Measurements from ENCODE around the gene SH3RF2. TPM values are rescaled to one million over a fixed set of nuclear protein-coding genes. Genes with fewer than 3 reads are reported as not detected.

Gene SH3RF2
- total RNA-seq, 4 donors from 2014 or later, result 0.26 to 4.1 (median 1.8) TPM

DNA sequence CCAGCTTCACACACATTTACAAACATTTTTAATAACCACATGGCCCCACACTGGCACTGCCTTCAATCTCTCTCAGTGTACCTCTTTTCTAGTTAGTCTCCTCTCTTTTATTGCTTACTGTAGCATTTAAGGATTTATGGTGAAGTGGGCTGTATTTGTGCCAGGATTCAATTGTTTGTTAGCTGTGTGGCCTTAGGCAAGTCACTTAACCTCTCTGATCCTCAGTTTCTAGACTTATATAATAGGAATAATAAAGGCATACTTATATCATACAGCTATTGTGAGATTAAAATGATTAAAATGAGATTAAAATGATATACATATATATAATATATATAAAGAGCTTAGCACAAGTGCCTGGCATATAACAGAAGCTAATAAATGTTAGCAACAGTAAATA is 6.4 kb downstream of the SH3RF2 start:
- TF ChIP-seq CTCF (IDR thresholded peaks at IDR 0.05) (no peak), POLR2A (IDR thresholded peaks at IDR 0.05) (no peak)
- H3K9me3 ChIP-seq, result no peaks in the 10 kb centered on the region
- no peak for DNase-seq
- H3K36me3 ChIP-seq, result no peaks in the 10 kb centered on the region
- H3K27ac ChIP-seq, result no peak overlapping the region
- H3K4me1 ChIP-seq, result no peaks in the 10 kb centered on the region
- no peak overlapping the region for H3K4me3 ChIP-seq
- H3K27me3 ChIP-seq, result no peaks in the 10 kb centered on the region
- intact Hi-C loops (cut with DNase I; ENCODE audit: low total_unique reads), result no loop called here

GRCh38 chr5:145943674-145944121 is 7.3 kb downstream of the SH3RF2 start:
- no peak overlapping the region for H3K27ac ChIP-seq
- TF ChIP-seq POLR2A (IDR thresholded peaks at IDR 0.05) (no peak), CTCF (IDR thresholded peaks at IDR 0.05) (no peak)
- no peak overlapping the region for H3K4me3 ChIP-seq
- DNase-seq, result no peak
- H3K9me3 ChIP-seq, result no peaks in the 10 kb centered on the region
- no peaks in the 10 kb centered on the region for H3K4me1 ChIP-seq
- H3K36me3 ChIP-seq, result no peaks in the 10 kb centered on the region
- H3K27me3 ChIP-seq, result no peaks in the 10 kb centered on the region
- intact Hi-C loops (cut with DNase I; ENCODE audit: low total_unique reads), result no loop called here

DNA sequence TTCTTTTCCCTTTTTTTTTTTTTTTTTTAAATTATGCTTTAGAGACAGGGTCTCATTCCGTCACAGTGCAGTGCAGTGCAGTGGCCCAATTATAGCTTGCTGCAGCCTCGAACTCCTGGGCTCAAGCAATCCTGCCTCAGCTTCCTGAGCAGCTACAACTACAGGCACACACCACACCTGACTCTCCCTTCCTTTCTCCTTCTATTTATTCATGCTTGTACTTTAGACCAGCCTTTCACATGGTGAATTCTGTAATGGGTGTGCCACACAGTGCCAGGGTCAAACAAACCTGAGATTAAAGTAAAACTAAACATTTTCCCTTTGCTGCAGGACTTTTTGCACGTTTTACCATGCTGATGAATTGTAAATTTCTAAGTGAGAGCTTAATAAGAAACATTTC is 8.0 kb downstream of the SH3RF2 start:
- no peak overlapping the region for H3K27ac ChIP-seq
- no peak for DNase-seq
- TF ChIP-seq POLR2A (IDR thresholded peaks at IDR 0.05) (no peak), CTCF (IDR thresholded peaks at IDR 0.05) (no peak)
- intact Hi-C loops (cut with DNase I; ENCODE audit: low total_unique reads), result no loop called here
- no peaks in the 10 kb centered on the region for H3K4me1 ChIP-seq
- H3K9me3 ChIP-seq, result no peaks in the 10 kb centered on the region
- no peak overlapping the region for H3K4me3 ChIP-seq
- no peaks in the 10 kb centered on the region for H3K27me3 ChIP-seq
- no peaks in the 10 kb centered on the region for H3K36me3 ChIP-seq

GRCh38 chr5:145945620-145946111 is 9.3 kb downstream of the SH3RF2 start:
- intact Hi-C loops (cut with DNase I; ENCODE audit: low total_unique reads), result no loop called here
- Histone ChIP-seq H3K4me1 (no peaks in the 10 kb centered on the region), H3K4me3 (no peak overlapping the region), H3K36me3 (no peaks in the 10 kb centered on the region), H3K27me3 (no peaks in the 10 kb centered on the region), H3K9me3 (no peaks in the 10 kb centered on the region), H3K27ac (no peak overlapping the region)
- TF ChIP-seq CTCF (IDR thresholded peaks at IDR 0.05) (no peak), POLR2A (IDR thresholded peaks at IDR 0.05) (no peak)
- no peak for DNase-seq

DNA sequence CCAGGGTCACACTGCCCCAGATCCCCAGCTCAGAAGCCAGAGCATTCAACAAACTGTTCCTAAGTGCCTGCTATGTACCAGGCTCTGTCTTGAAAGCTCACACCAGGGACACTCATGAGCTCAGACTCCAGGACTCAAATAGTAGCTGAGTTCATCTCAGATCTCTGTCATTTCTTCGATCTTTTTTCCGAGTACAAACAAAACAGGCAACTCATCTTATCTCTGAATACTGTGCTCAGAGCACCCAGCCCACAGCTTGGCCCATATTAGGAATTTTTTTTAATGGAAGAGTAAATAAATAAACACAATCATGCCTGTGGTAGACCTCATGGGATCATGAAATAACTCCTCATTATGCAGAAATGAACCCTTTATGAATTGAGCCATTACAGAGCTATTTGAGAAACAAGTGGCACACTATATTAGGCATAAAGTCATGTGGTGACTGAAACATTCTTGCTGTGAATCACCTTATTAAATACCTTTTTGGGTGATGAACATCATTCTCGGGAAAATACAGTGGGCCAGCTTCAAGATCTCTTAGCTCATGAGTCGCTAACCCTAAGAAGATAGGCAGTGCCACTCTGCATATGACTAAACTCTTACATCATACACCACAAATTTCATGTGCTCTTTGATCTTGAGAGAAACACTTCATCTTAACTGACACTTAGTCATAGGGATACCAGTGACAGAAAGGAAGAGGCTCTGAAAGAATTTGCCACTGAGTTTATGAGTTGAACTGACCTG is 9.9 kb downstream of the SH3RF2 start:
- Histone ChIP-seq H3K27ac (no peak overlapping the region), H3K9me3 (no peaks in the 10 kb centered on the region), H3K4me1 (no peaks in the 10 kb centered on the region), H3K36me3 (no peaks in the 10 kb centered on the region), H3K4me3 (no peak overlapping the region), H3K27me3 (no peaks in the 10 kb centered on the region)
- TF ChIP-seq POLR2A (IDR thresholded peaks at IDR 0.05) (no peak), CTCF (IDR thresholded peaks at IDR 0.05) (no peak)
- DNase-seq, result no peak
- intact Hi-C loops (cut with DNase I; ENCODE audit: low total_unique reads), result no loop called here

All from uterus (tissue), 4 donors.